GM23248 (cell line): ENCODE results near the gene FAM76A. TPM values are rescaled to one million over a fixed set of nuclear protein-coding genes. Genes with fewer than 3 reads are reported as not detected.
A peak's percentile ranks its signal among the peaks of the same experiment; 100 is the strongest.

ENCODE experiments used
- DNase-seq: peaks from one replicate; pipeline ENCODE4 v3.0.0-alpha.2; 2015
- H2AFZ ChIP-seq: fragments of 200-600 bp; sonication (generic); 2 replicates; pipeline ENCODE4 v1.6.1; 2016; ENCODE audit warnings: antibody characterized with exemption
- H3F3A ChIP-seq: fragments of 200-600 bp; sonication (generic); 2 replicates; pipeline ENCODE4 v1.6.1; 2016; ENCODE audit warnings: mild to moderate bottlenecking, antibody characterized with exemption, mixed run types; ENCODE audit not compliant: insufficient read depth
- H3K27ac ChIP-seq: fragments of 200-600 bp; sonication (generic); 2 replicates; pipeline ENCODE4 v1.5.1; 2016; ENCODE audit warnings: mild to moderate bottlenecking
- H3K27me3 ChIP-seq: fragments of 200-600 bp; sonication (generic); replicated peaks from 2 replicates; pipeline ENCODE4 v1.6.1; 2016; ENCODE audit warnings: mild to moderate bottlenecking; ENCODE audit not compliant: insufficient read depth
- H3K36me3 ChIP-seq: fragments of 200-600 bp; sonication (generic); 2 replicates; pipeline ENCODE4 v1.6.1; 2016; ENCODE audit warnings: low read depth, mild to moderate bottlenecking
- H3K4me1 ChIP-seq: fragments of 200-600 bp; sonication (generic); 2 replicates; pipeline ENCODE4 v1.6.1; 2016; ENCODE audit warnings: mild to moderate bottlenecking; ENCODE audit not compliant: insufficient read depth
- H3K4me2 ChIP-seq: fragments of 200-600 bp; sonication (generic); one replicate; pipeline ENCODE4 v1.6.1; 2016; ENCODE audit warnings: mild to moderate bottlenecking; ENCODE audit not compliant: unreplicated experiment
- H3K4me3 ChIP-seq: fragments of 200-600 bp; sonication (generic); 2 replicates; pipeline ENCODE4 v1.5.1; 2016; ENCODE audit warnings: mild to moderate bottlenecking
- H3K79me2 ChIP-seq: fragments of 200-600 bp; sonication (generic); 2 replicates; pipeline ENCODE4 v1.6.1; 2016; ENCODE audit warnings: mild to moderate bottlenecking; ENCODE audit not compliant: insufficient read depth
- H3K9ac ChIP-seq: fragments of 200-600 bp; sonication (generic); 2 replicates; pipeline ENCODE4 v1.6.1; 2016; ENCODE audit warnings: mild to moderate bottlenecking
- H3K9me2 ChIP-seq: fragments of 200-600 bp; sonication (generic); 2 replicates; pipeline ENCODE4 v1.6.1; 2016; ENCODE audit warnings: mixed run types, mild to moderate bottlenecking, moderate library complexity; ENCODE audit not compliant: insufficient read depth
- H3K9me3 ChIP-seq: fragments of 200-600 bp; sonication (generic); one replicate; pipeline ENCODE4 v1.6.1; 2017; ENCODE audit warnings: low read depth
- H4K20me1 ChIP-seq: fragments of 200-600 bp; sonication (generic); 2 replicates; pipeline ENCODE4 v1.6.0; 2016; ENCODE audit not compliant: insufficient read depth
- EZH2 ChIP-seq: fragments of 200-600 bp; sonication (generic); IDR thresholded peaks from 2 replicates; pipeline ENCODE4 v1.6.1; 2018; ENCODE audit warnings: antibody characterized with exemption, mild to moderate bottlenecking; ENCODE audit not compliant: insufficient read depth, poor library complexity, severe bottlenecking
- EZH2phosphoT487 ChIP-seq: fragments of 200-600 bp; sonication (generic); IDR thresholded peaks from 2 replicates; pipeline ENCODE4 v1.6.1; 2018; ENCODE audit warnings: antibody characterized with exemption, moderate library complexity, mild to moderate bottlenecking, low read depth; ENCODE audit not compliant: insufficient read depth
- WGBS, 2 experiments: methylation state at CpG; one replicate each; pipeline ENCODE4 v1.1.6; 2015 to 2017; ENCODE audit warnings: low lambda C conversion rate in 2 of 2, low coverage in 1 of 2; ENCODE audit errors: missing lambda C conversion rate in 2 of 2; 5-methylcytosine and 5-hydroxymethylcytosine counted together
- in situ Hi-C: fragments of 300-500 bp; cut with MboI; formaldehyde crosslinking; loops from 2 replicates; pipeline ENCODE4 v1.15.0; 2020
- polyA plus RNA-seq: library from polyadenylated mRNA; unstranded; fragments of >200 nt; fragmentation: Nextera tagmentation; extraction: Ambion mirVana; gene quantifications from 2 replicates; pipeline ENCODE4 v1.2.1, GENCODE V29; 2016
- total RNA-seq: library from RNA; depleted of rRNA; stranded (reverse); fragments of >200 nt; shearing (Covaris generic); gene quantifications from 2 replicates; pipeline ENCODE4 v1.2.3, GENCODE V29; 2014

The FAM76A gene
- total and polyA plus RNA-seq, 2 experiments from 2014 or later: 6.9 to 10.2 TPM

DNA sequence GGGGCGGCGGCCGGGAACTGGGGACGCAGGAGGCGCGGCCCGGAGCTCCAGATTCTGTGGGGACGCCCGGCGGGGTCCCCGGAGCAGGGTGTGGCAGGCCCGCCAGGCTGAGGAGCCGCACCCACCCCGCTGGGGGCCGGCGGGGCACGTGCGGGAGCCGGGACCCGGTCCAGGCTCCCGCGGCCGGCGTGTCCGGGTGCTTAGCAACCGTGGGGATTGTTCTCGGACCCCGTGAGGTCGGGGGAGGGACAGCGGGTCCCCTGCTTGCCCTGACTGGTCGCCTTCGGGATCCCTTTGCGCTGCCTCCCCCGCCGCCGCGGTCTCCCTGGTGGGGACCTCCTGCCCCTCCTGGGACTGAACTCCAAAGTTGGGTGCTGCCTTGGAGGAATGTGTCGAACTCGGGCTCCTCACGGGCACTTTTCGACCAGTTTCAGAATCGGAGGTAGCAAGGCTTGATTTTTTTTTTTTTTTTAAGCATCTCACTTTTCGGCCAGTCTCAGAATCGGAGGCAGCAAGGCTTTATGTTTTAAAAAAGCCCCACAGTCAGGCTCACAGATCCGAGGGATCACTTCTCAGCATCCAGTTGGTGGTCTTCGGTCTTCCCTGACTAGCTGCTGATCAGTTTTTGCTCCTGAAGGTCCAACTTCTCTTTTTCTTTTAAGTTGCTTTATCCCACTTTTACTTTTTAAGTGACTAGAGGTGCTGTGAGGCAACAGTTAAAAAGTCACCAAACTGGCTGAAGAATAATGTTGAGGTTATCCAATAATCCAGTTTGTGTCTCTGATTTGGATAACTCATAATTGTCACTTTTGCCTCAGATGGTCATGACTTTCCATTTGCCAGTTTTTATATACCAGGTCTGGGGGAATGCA is 648 bp downstream of the FAM76A start:
- TF ChIP-seq EZH2 (no peak), EZH2phosphoT487 (no peak)
- in situ Hi-C loops: no loop called here
- H3K9me2 ChIP-seq: no peaks in the 10 kb centered on the region

DNA sequence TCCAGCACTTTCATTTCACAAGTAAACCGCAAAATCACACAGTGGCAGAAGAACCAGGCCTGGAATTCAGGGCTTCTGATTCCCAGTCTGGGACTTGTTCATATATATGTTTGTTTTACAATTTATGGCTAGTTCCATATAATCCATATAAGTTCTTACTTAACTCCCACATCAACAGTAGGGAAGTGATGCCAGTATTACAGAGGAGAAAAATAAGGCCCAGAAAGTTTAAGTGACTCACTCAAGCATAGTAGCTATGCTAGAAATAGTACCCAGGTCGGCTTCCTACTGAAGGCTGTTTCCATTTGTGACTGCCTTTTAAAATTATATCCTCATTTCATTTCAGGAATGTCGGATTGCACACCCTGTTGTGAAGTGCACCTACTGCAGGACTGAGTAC is 1.4 kb downstream of the FAM76A start:
- peak overlapping the region; percentile 85 for H3K4me3 ChIP-seq
- in situ Hi-C loops: no loop called here
- H3K4me2 ChIP-seq: peak overlapping the region; percentile 91
- peak overlapping the region; percentile 85 for H2AFZ ChIP-seq
- H3K36me3 ChIP-seq: peaks cover 9% of the 10 kb centered on the region; the same call in 1 of the 2 replicates
- TF ChIP-seq EZH2phosphoT487 (no peak), EZH2 (no peak)
- no peaks in the 10 kb centered on the region for H3K27me3 ChIP-seq
- H3K9me3 ChIP-seq: no peaks in the 10 kb centered on the region
- H3K9me2 ChIP-seq: no peaks in the 10 kb centered on the region
- peaks cover 13% of the 10 kb centered on the region for H3K79me2 ChIP-seq
- peak; percentile 79 for DNase-seq
- H3K4me1 ChIP-seq: peaks cover 9% of the 10 kb centered on the region; the same call in 1 of the 2 replicates
- H4K20me1 ChIP-seq: no peaks in the 10 kb centered on the region
- peaks cover 11% of the 10 kb centered on the region; the same call in 1 of the 2 replicates for H3F3A ChIP-seq
- H3K9ac ChIP-seq: peak overlapping the region; percentile 86
- peak overlapping the region; percentile 73 for H3K27ac ChIP-seq
- 57 to 66% methylated on average over 3 of the region's 3 CpGs for WGBS, 2 experiments

More for the DNA sequence above, 648 bp downstream of the FAM76A start:
- Histone ChIP-seq H4K20me1 (no peaks in the 10 kb centered on the region), H3K27me3 (no peaks in the 10 kb centered on the region), H3K9ac (peak overlapping the region; percentile 86), H3K9me3 (no peaks in the 10 kb centered on the region), H3K79me2 (peaks cover 13% of the 10 kb centered on the region), H3K4me1 (peaks cover 9% of the 10 kb centered on the region; the same call in 1 of the 2 replicates), H3K4me3 (peak overlapping the region; percentile 85), H2AFZ (peak overlapping the region; percentile 85), H3K27ac (peak overlapping the region; percentile 73), H3K4me2 (peak overlapping the region; percentile 91), H3F3A (peaks cover 11% of the 10 kb centered on the region; the same call in 1 of the 2 replicates), H3K36me3 (peaks cover 6% of the 10 kb centered on the region; the same call in 1 of the 2 replicates)
- WGBS, 2 experiments: 1 to 2% methylated on average over 21 to 33 of the region's 46 CpGs
- peak; percentile 66 for DNase-seq

DNA sequence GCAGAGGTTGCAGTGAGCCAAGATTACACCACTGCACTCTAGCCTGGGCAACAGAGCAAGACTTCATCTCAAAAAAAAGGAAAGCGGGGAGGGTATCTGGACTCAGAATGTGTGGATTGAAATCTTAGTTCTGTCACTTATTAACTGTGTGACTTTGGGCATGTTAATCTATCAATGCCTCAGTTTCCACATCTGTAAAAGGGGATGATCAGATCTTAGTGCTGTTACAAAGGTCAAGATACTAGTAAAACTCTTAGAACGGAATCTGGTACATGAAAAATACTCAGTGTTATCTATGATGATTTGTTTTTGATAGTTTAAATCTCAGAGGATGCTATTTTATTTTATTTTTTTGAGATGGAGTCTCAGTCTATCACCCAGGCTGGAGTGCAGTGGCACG is 10.5 kb downstream of the FAM76A start:
- H3K9me2 ChIP-seq: no peaks in the 10 kb centered on the region

DNA sequence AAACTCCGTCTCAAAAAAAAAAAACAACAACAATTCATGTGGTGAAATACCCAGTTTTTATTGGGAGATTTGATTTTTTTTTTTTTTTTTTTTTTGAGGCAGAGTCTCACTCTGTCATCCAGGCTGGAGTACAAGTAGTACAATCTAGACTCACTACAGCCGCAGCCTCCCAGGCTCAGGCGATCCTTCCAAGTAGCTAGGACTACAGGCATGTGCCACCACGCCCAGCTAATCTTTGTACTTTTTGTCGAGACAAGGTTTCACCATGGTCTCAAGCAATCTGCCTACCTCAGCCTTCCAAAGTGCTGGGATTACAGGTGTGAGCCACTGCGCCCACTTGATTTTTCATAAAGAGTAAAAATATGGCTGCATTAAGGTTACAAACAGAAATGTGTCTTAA is 15.4 kb downstream of the FAM76A start:
- no peak for DNase-seq
- H3K9ac ChIP-seq: no peak overlapping the region
- no peaks in the 10 kb centered on the region for H3K9me2 ChIP-seq
- peaks cover 20% of the 10 kb centered on the region; the same call in 1 of the 2 replicates for H3K36me3 ChIP-seq
- no peaks in the 10 kb centered on the region for H3F3A ChIP-seq
- H2AFZ ChIP-seq: no peak overlapping the region
- H3K4me3 ChIP-seq: no peak overlapping the region
- TF ChIP-seq EZH2 (no peak), EZH2phosphoT487 (no peak)
- no peak overlapping the region for H3K4me2 ChIP-seq
- in situ Hi-C loops: no loop called here
- no peaks in the 10 kb centered on the region for H3K9me3 ChIP-seq
- no peaks in the 10 kb centered on the region for H3K27me3 ChIP-seq
- H4K20me1 ChIP-seq: no peaks in the 10 kb centered on the region
- no peaks in the 10 kb centered on the region for H3K79me2 ChIP-seq
- no peaks in the 10 kb centered on the region for H3K4me1 ChIP-seq
- H3K27ac ChIP-seq: no peak overlapping the region
- 97 to 100% methylated on average over 6 of the region's 6 CpGs for WGBS, 2 experiments

More for the DNA sequence above, 10.5 kb downstream of the FAM76A start:
- peaks cover 38% of the 10 kb centered on the region for H3K36me3 ChIP-seq
- no peaks in the 10 kb centered on the region for H3K27me3 ChIP-seq
- H3K4me1 ChIP-seq: no peaks in the 10 kb centered on the region
- H3K9ac ChIP-seq: no peak overlapping the region
- no peak overlapping the region for H3K4me3 ChIP-seq
- H3K79me2 ChIP-seq: no peaks in the 10 kb centered on the region
- no peak overlapping the region for H3K27ac ChIP-seq
- in situ Hi-C loops: no loop called here
- H3F3A ChIP-seq: no peaks in the 10 kb centered on the region
- TF ChIP-seq EZH2 (no peak), EZH2phosphoT487 (no peak)
- H3K9me3 ChIP-seq: no peaks in the 10 kb centered on the region
- DNase-seq: no peak
- no peak overlapping the region for H3K4me2 ChIP-seq
- H4K20me1 ChIP-seq: no peaks in the 10 kb centered on the region
- no peak overlapping the region for H2AFZ ChIP-seq
- WGBS, 2 experiments: 95 to 100% methylated on average over 3 of the region's 3 CpGs
